ENCODE measurements around the gene CHD8.

DNA sequence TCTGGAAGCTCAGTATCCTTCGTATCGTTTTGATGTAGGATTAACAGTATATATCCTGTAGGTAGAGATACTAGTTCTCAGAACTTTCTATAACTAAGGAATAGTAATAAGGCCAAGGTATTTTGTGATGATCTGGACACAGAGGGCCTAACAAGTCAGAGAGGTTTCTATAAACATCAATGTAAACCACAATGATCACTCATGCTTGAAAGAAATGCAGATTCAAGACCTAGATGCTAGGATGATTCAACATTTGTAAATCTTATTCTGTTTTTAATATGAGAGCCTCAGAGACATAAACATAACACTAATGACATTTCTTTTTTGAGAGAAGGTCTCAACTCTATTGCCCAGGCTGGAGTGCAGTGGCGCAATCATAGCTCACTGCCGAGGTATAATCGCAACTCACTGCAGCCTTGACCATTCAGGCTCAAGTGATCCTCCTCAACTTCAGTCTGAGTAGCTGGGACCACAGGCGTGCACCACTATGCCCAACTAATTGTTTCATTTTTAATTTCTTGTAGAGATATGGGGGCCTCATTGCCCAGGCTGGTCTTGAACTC, 88.3 kb downstream of the CHD8 start:
- TF ChIP-seq, protein P1, sequence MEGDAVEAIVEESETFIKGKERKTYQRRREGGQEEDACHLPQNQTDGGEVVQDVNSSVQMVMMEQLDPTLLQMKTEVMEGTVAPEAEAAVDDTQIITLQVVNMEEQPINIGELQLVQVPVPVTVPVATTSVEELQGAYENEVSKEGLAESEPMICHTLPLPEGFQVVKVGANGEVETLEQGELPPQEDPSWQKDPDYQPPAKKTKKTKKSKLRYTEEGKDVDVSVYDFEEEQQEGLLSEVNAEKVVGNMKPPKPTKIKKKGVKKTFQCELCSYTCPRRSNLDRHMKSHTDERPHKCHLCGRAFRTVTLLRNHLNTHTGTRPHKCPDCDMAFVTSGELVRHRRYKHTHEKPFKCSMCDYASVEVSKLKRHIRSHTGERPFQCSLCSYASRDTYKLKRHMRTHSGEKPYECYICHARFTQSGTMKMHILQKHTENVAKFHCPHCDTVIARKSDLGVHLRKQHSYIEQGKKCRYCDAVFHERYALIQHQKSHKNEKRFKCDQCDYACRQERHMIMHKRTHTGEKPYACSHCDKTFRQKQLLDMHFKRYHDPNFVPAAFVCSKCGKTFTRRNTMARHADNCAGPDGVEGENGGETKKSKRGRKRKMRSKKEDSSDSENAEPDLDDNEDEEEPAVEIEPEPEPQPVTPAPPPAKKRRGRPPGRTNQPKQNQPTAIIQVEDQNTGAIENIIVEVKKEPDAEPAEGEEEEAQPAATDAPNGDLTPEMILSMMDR (conservative IDR thresholded peaks at IDR 0.05; ENCODE audit: low read length), result no peak
- no peak for TF ChIP-seq EZH2phosphoT487 (IDR thresholded peaks at IDR 0.05; ENCODE audit: borderline replicate concordance)
